KBM-7 (cell line): ENCODE measurements around the gene STXBP3.

Experiments
- DNase-seq: peaks from one replicate; pipeline ENCODE4 v3.0.0-alpha.2; 2015
- in situ Hi-C: fragments of 300-500 bp; cut with MboI; formaldehyde crosslinking; loops from 2 replicates; pipeline ENCODE4 v1.14.3; 2020; ENCODE audit warnings: low sequenced_read_pairs, low pct_unique_long_range_greater_than_20kb, mixed read lengths

Gene STXBP3

DNA sequence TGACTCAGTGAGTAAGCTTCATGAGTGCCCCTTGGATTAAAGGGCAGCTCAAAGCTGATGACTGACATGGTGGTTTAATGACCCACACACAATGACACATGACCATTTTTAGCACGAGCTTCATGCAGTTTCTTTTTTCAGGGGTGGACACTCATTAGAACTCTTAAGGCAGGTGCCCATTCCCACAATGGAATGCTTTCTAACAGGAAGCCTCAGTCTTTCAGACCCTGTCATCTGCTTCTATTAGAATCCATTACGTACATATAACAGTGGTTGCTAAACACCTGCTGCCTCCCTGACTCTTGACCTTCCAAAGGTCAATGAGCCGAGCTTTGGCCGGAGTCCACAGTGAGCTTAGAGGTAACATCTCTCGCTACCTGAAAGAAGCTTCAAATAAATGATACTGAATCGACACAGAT is 83.0 kb downstream of the STXBP3 start:
- in situ Hi-C loops: loop anchor here (10.0 kb wide), 1 partner anchor 75 kb away; no protein-coding TSS in a partner anchor
- DNase-seq: no peak

DNA sequence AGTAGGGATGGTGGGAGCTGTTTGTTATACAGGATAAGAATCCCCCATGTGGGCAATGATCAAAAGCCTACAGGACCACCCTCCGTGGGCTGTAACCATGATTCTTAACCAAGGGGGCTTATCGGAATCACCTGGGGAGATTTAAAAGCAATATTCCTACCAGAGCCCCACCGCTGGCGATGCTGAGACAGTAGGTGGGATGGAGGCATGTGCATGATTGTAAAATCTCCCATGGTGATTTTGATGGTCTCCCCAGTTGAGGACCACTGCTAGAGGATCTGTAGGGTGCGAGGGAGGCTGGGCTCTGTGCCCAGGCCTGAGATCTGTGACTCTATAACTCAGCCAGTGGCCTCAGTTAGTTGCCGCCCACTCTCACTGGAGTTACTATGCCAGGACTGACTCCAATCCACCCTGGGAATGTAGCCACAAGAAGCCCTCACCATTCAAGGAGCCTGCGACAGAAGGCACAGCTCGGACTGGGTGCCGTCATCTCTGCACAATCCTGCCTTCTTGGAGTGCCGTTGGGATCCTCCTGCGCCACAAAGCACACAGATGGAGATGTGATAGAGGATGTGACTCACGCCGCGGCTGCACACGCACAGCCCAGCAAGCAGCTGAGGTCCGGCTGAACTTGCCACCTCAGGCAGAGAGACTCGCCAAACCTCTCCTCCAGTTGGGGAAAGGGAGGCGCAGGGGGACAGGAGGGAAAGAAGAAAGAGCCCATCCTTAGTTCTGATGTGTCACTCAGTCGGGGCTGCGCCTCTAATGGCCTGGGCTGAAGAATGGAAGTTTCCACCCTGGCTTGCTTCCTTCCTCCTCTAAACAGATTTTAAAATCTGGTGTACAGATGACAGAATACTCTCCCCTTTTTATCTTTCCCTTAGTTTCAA is 83.9 kb downstream of the STXBP3 start:
- DNase-seq: peak; percentile 53
- in situ Hi-C loops: no loop called here

DNA sequence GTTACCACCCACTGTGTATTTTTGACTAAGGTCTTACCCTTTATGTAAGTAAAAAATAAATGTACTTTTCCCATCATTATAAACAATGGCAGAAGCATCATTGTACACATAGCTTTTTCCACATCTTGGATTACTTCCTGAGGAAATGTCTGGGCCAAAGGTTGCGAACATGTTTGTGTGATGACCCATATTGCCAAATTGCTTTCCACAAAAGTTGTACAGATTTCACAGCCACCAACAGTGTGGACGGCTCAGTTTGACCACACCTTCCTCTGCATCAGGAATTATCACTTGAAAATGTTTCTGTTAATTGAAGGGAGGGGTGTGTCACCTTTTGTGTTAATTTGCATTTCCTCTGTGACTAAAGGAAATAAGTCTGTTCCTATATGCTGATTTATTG is 84.8 kb downstream of the STXBP3 start:
- in situ Hi-C loops: no loop called here
- no peak for DNase-seq

DNA sequence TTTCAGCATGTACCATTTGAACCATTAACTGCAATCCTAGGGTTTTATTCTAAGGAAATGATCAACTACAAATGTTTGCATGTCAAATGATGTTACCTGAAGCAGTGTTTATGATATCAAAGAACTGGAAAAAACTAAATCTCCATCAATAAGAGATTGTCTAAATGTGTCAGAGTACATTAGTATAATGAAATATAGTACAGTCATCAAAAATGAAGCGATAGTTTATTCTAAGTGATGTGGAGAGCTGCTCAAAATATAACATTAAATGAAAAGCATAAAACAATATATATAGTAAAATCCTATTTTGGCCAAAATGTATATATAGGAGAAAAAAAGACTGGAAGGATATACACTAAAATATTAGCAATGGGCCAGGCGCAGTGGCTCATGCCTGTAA is 86.5 kb downstream of the STXBP3 start:
- in situ Hi-C loops: no loop called here
- DNase-seq: no peak

DNA sequence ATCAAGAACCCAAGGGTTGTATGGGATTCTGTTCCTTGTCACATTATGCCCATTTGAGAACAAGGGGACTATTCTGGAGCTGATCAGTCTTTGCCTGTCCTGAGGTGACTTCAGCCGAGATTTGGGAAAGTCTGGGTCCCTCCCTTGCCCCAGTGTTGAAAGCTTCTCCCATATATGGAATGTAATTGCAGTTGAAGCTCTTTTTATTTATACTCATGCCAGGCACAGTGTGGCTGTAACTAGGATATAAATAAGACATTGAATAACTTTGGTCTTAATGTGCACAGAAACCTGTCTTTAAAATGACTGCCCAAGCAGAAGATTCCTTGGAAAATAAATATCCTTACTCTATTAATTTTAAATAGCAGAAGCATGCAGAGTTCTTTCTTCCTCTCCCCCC is 95.2 kb downstream of the STXBP3 start:
- no peak for DNase-seq
- in situ Hi-C loops: no loop called here

DNA sequence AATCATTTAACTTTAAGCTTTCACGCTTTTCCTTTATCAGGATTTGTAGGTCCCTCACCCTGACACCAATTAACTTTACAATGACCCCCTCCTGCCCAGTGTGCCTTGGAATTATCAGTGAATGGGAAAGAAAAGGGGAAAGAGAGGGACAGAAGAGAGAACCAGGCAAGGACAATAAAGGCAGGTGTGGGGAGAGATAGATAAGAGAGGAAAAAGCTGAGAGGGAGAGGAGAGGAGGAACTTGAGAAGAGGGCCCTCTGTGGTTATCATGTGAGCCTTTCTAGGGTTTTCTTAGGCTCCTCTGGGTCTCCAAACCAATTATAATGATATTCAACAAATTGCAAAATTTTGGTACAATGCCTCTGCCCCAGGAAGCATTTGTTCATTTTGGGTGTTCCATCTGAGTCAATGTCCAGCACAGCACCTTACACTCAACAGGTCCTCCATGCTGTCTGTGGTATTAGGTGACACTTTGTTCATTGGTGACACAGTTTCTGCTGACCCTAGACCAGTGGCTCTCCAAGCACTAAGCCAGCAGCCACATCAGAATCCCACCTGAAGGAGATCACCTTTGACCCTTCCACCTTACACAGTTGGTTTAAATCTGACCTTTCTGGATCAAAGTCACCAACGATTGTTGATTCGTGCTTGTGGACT is 96.2 kb downstream of the STXBP3 start:
- DNase-seq: peak; percentile 10
- in situ Hi-C loops: no loop called here

DNA sequence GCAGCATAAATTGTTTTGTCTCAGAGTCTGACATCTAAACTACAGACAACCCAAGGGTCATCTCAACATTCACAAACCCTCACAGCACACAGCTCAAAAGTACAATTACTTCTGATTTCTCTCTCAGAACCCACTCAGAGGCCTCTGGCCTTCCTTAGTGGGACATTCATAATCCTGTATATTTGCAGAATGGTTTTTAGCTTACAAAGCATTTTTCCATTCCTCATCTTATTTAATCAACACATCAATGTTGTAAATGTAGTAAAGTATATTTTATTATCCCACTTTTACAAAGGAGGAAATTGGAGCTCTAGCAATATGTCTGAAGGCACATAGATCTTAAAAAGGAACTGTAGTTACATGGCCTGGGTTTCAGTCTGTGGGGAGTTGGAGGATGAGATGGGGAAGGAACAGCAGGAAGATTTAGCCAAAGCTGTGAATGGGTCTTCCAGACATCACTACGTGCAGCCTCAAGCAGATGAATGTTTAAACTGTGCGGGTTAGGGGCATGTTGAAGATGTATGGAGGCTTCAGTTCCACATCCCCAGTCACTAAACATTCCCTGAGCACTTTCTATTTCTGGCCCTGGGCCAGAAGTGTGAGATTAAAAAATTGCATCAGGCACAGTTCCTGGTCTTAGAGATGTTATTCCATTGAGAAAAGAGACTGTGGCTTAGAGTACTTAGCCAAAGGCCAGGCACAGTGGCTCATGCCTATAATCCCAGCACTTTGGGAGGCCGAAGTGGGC is 97.1 kb downstream of the STXBP3 start:
- DNase-seq: no peak
- in situ Hi-C loops: no loop called here

DNA sequence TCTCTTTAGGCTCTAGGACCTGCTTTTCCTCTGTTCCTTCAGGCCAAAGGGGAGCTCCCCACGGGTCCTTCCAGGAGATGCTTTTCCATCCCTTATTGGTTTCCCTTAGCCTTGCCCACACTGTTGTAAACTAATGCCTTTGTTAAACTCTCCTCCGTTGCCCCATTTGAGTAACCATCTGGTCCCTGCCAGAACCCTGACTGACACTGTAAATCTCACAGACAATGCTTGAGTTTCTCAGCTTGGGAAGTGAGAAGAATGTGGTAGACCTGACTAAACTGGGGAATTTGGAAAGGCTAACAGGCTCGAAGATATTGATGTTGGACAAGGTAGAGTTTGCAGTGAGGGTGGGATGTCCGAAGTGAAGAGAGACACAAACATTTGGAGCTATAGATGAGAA is 99.0 kb downstream of the STXBP3 start:
- in situ Hi-C loops: no loop called here

DNA sequence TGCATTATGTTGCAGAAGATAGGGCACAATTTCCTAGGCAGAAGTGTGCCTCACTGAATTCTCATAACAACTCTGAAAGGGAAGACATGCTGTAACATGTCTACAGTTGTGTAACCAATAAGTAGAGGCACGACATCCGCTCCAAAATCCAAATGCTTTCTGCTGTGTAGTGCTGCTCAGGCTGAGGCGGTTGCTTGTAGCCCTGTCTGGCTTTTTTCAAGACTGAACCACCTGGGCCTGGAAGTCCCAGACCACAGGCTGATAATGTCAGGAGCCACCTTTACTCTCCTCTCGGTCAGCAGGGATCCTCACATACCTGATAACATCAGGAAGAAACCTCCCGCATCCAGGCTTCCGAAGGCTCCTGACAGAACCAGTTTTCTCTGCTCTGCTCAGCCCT is 99.5 kb downstream of the STXBP3 start:
- no peak for DNase-seq
- in situ Hi-C loops: no loop called here

More for the DNA sequence above, 99.0 kb downstream of the STXBP3 start:
- DNase-seq: no peak

DNA sequence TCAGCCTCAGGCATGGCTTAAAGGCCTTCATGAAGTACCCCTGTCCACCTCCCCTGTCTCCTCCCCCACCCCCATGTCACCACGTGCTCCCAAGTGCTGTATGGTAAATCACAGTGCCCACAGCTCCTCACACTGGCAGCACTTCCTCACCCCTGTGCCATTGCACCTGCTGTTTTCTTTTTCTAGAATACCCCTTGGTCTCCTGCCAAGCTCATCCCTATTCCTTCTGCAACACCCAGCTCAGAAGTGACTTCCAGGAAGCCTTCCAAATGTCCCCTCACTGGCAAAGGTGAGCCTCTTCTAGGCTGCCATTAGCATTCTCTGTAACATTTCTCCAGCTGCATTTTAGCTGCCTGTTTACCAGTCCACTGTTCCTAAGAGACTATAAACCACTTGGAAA is 101.0 kb downstream of the STXBP3 start:
- no peak for DNase-seq
- in situ Hi-C loops: no loop called here

DNA sequence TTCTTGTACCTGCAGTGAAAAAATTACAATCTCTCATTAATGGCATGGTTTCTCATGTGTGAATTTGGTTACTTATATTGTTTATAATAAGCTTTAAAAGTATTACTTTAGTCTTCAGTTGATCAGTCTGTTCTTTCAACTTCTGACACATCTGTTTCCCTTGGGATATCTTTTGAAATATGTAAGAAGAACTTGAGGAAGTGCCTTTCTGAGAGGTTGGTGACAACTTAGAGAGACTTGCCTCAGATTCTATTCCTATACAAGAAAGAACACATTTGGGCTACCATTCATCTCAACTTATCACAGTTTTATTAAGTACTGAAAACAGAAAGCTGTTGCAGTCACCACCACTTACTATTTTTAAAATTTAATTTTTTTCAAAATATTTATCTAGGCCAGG is 102.3 kb downstream of the STXBP3 start:
- DNase-seq: no peak
- in situ Hi-C loops: no loop called here

DNA sequence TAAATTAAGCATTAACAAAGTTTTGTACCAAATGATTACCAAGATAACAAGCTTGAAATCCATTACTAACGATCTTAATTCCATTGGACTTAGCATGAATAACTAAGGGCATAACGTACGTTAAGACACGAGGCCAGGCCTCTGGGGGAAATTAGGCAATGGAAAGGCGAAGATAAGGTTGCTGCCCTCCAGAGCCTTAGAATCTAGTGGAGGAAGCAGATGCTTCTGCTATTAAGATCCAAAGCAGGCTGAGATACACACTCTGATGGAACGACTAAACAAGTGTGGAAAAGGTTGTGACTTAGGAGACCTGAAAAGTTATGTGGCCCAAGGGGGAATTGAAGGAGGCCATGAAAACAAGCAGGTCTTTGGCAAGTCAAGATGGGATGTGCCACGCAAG is 104.5 kb downstream of the STXBP3 start:
- no peak for DNase-seq
- in situ Hi-C loops: no loop called here

DNA sequence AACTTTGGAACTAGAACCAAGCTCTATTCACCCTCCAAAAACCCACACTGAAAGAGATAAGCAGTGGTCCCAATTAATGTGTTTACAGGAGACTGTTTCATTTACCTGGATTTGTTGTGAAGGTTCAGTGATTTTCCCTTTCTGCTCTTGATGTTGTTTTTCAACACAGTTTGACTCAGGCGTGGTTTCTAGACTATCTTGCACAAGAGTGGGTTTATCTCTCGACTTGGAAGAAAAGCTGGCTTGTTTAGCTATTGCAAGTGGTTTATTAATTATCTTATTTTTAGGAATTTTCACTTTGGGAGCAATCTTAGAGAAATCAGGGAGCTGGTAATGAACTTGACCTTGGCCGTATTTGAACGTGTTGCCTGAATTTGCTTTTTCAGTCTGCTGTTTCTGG is 105.1 kb downstream of the STXBP3 start:
- in situ Hi-C loops: no loop called here
- DNase-seq: no peak

DNA sequence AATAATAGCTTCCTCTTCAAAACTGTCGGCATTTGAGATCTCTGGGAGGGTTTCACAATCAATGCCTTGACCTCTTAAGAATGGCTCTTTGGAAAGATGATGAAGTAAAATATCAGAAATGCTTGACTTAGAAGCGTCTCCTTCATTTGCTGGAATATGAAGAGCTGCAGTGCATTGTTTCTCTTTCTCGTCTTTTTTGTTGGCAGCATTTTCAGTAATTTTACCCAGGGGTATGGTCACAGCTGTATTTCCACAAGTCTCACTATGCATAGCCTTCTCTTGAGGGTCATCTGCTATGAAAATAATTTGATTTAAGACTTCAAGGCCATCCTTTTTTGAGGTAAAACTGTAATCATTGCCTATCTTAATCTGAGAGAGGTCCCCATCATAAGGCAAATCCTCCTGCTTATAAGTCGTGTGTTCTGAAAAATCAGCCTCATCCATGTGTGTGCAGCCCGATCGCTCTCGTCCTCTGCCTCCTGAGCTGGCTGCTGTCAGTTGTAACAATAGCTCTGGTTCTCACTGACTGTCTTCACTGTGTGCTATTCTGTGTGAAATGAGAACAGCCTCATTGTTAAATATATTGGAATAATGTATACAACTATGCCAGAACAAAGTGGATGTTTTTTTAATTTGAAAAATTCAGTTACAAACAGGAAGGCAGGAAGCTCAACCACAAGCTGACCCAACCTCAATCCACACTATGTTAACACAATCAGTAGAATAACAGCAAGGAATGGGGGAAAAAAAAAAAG is 105.9 kb downstream of the STXBP3 start:
- DNase-seq: peak; percentile 54
- in situ Hi-C loops: no loop called here

DNA sequence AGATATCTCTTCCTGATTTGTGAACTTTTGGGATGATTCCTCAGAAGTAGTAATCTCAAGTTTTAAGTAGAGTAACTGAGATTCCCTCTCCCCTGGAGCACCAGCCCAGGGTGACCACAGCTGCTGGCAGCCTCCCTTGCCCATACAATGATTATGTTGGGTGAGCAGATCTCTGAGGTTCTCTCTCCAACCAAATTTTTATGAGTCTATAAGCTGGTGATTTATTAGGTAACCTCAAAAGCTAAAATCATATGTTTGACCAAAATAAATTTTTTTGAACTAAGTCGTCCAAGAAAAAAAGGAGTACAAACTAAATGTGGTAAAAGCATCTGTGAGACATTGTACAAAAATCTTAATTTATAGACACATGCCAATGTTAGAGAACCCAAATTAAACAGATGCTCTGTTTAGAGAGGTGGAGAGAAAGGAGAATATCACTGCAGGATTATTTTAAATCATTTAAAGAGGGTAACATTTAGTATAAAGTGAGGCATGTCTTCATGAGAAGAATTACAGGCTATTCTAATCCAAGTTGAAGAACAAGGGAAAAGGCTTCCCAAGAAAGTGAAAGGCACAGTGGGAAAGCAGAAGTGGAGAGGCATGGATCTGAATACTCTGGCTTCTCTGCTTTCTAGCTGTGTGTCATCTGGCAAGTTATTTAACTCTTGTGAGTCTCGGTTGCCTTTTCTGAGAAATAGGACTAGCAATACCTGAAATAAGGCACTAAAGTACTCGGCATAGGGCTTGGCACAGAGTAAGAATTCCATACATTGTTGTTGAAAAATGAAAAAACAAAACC is 107.9 kb downstream of the STXBP3 start:
- in situ Hi-C loops: no loop called here
- no peak for DNase-seq

DNA sequence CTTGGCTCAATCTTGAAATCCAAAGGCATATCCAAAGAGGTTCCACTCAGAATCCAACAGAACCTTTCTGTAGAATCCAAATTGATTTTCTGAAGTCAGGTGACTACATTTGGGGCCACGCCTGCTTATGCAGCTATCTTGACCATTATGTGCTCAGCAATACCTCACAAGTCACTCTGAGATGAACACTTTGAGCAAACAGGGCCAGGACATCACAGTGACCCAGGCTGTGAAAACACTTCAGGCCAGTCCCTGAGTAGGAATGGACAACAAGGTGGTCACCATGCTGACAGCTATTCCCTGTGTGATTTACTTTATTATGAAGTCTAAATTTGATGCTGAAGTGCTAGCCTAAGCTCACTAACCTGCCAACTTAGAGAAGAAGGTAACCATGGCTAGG is 110.5 kb downstream of the STXBP3 start, which contains the start of gene AKNAD1:
TSS of gene AKNAD1 (minus strand) at position 101 of the 400 bp plus-strand sequence. CDS start 4,430 bp downstream, outside the sequence.
- in situ Hi-C loops: no loop called here

DNA sequence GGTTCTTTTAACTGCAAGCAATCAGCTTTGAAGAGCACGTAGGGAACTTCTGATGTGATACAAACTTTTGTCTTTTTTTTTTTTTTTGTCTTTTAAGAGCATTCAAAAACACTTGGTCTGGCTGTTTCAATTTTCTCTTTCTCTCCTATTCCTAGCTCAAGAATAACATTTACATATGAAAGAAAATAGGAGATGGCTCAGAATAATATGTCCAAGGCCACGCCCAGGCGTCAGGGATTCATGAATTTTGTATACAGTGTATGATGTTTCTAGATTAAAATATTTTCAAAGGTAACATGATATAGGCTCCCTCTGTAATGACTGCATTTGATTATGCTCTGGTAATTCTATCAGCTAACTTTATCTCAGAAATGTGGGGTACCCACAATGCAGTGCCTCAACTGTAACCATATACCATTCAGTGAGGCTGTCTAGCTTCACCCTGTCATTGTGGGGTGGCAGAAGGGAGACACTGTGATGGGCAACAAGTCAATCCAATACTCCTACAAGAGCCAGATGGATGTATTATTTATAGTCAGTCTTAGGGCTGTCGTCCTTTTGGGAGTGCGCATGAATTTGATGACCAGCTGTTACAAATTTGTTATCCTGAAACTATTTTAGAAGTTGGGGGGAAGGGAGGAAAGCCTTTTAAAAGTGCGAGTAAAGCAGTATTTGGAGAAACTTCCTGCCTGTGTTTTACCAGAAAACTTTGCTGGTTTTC is 111.9 kb downstream of the STXBP3 start:
- no peak for DNase-seq
- in situ Hi-C loops: no loop called here

More for the DNA sequence above, 110.5 kb downstream of the STXBP3 start, which contains the start of gene AKNAD1:
- no peak for DNase-seq
